Uterus (tissue), 2 donors: ENCODE measurements around the gene KIAA1217.

Experiments
- CTCF ChIP-seq, 4 experiments: fragments of 200-600 bp in 2 of 4; fragments of 450-650 bp in 2 of 4; sonication (generic) in 2 of 4; IDR thresholded peaks; one replicate each; pipeline ENCODE4 v1.5.1; 2016 to 2019; ENCODE audit warnings: antibody characterized with exemption in 4 of 4, mild to moderate bottlenecking in 2 of 4, moderate library complexity in 1 of 4
- POLR2A ChIP-seq, 2 donors: fragments of 450-650 bp; IDR thresholded peaks; one replicate each; pipeline ENCODE4 v1.6.1; 2016; ENCODE audit warnings: antibody characterized with exemption in 2 of 2, mild to moderate bottlenecking in 1 of 2, moderate library complexity in 1 of 2

DNA sequence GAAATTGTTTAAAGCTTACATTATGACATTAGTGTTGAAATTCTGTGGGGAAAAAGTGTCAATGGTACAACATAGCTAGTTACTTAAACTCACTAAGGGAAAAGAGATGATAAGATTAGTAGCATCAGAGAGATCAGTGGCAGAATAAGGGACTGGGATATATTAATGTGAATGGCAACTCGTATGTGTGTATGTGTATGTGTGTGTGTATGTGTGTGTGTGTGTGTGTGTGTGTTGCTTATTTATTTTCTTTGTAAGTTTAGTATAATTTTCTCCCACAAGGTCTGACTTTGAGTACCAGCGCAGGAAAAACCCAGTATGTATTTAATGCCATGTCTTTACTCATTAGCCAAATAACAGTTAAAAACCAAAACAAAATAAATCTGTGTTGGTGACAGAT is 258.7 kb downstream of the KIAA1217 start:
- no peak for TF ChIP-seq CTCF (IDR thresholded peaks at IDR 0.05)
- no peak for TF ChIP-seq POLR2A (IDR thresholded peaks at IDR 0.05)
